Activated naive CD8-positive, alpha-beta T cell treated with anti-CD3 and anti-CD28 coated beads, Interleukin-2, amount 50 U/mL, for 16 hours (primary cell): Measurements from ENCODE around the gene ARHGEF19.
"Not testable (repeated sequence)": the region's sequence is repeated elsewhere in the genome, so short reads cannot be mapped to it uniquely, and the experiment has no call there.

ENCODE experiments used
- DNase-seq: peaks from one replicate; pipeline ENCODE4 v3.0.0-alpha.2; 2020; ENCODE audit warnings: low read depth, low spot score

Gene ARHGEF19

DNA sequence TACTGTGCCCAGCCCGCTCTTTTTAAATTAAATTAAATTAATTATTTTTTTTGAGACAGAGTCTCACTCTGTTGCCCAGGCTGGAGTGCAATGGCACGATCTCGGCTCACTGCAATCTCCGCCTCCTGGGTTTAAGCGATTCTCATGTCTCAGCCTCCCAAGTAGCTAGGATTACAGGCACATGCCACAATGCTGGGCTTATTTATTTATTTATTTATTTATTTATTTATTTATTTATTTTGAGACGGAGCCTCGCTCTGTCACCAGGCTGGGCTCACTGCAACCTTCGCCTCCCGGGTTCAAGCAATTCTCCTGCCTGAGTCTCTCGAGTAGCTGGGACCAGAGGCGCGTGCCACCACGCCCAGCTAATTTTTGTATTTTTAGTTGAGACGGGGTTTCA is 10.3 kb upstream of the ARHGEF19 start:
- not testable (repeated sequence) for DNase-seq

DNA sequence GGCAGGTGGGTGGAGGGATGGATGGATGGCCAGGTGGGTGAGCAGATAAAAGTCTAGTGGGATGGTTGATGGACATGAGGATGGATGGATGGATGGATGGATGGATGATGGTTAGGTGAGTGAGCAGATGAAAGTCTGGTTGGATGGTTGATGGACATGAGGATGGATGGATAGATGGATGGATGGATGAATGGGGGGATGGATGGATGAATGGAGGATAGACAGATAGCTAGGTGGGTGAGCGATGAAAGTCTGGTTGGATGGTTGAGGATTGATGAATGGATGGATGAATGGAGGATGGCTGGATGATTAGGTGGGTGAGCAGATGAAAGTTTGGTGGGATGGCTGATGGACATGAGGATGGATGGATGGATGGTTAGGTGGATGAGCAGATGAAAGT is 9.0 kb upstream of the ARHGEF19 start:
- no peak for DNase-seq

DNA sequence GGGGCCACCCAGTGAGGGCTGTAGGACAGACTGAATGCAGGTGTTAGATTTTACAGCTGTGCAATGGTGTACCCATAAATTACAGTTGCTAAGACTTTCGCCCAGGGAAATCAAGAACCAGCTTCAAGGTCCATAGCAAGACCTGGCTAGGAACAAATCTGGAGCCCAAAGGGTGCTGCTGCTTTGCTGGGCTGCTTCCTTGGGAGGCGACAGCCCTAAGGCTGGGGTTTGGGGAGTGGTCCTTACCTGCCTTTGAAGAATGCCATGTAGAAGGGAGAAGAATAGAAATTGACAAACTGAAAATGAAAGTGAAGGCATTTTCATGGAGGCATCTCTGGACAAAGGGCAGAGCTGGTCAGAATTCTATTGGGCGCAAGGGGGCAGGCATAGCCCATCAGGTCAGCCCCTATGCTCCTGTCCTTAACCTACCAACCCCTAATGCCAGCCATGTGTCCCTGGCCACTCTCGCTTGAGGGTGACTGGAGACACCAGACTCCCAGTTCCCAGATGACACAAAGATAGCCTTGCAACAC is 7.6 kb upstream of the ARHGEF19 start:
- DNase-seq: no peak

DNA sequence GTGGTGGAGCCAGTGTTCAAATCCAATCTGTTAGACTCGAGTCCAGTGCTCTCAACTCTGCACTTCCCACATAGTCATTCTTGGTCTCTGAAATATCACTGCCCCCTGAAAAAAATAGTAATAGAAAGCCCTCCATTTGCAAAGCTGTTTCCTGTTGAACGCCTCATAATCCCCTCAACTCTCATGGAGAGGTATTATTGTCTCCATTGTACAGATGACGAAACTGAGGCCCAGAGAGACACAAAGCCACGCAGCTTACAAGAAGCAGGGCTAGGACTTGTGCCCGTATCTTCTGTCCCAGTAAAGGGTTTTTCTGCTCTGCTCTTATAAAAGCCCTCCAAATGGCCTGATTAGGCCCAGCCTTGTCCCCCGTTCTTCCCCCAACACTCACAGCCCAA is 6.2 kb upstream of the ARHGEF19 start:
- DNase-seq: no peak

DNA sequence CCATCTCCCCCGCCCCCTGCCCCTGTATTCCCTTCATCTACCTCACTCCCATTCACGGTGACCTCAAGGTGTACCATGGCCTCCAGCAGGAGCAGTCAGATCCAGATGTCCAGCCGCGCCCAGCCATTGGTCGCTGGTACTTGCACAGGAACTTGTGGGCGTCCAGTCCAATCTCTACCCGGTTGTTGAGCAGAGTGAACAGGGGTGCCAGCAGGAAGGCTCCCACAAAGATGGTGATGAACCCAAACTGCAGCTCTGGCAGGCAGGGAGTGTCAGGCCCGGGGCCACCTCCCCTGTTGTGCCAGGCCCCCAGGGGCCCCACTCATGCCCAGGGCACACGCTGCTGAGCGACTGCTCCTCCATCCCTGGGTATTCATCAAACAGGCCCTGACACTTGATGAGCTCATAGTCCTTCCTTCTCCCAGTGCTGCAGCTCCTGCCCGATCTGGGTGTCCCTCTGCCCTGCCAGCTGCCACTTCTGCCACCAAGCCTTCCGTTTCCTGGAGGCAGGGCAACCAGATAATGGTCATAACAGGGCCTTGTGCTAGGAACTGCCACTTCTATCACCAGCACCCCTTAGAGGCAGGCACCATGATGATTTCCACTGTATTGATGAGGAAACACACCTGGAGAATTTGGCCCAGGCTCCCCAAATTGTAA is 5.7 kb upstream of the ARHGEF19 start:
- no peak for DNase-seq

DNA sequence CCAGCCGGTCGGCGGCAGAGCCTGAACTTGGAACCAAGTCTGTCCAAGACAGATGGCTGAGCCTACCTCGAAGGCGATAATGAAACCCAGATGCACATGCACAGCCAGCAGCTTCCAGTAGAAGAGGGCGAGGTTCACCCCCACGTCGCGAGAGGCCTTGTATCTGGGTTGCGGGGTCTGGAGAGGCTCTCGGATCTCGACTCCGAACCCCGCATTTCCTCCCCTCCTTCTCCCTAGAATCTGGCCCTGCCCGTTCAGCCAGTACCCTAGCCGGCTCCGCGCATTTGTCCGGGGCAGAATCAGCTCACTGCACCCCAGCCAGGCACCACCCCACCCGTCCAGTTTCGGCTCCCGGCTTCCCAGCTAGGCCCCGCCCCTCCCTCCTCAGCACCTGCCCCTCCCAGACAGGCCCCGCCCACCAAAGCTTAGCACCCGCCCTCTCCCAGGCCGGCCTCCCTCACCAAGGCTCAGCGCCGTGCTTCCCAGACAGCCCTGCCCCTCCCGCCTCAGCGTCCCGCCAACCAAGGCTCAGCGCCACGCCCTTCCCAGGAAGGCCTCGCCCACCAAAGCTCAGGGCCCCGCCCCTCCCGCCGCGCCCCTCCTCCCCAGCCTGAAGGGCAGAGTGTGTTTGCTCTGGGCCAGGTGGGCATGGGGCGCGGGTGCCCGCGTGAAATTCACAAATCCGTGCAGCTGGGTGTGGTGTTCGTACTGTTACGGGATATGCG is 4.8 kb upstream of the ARHGEF19 start:
- peak; percentile 86 for DNase-seq

DNA sequence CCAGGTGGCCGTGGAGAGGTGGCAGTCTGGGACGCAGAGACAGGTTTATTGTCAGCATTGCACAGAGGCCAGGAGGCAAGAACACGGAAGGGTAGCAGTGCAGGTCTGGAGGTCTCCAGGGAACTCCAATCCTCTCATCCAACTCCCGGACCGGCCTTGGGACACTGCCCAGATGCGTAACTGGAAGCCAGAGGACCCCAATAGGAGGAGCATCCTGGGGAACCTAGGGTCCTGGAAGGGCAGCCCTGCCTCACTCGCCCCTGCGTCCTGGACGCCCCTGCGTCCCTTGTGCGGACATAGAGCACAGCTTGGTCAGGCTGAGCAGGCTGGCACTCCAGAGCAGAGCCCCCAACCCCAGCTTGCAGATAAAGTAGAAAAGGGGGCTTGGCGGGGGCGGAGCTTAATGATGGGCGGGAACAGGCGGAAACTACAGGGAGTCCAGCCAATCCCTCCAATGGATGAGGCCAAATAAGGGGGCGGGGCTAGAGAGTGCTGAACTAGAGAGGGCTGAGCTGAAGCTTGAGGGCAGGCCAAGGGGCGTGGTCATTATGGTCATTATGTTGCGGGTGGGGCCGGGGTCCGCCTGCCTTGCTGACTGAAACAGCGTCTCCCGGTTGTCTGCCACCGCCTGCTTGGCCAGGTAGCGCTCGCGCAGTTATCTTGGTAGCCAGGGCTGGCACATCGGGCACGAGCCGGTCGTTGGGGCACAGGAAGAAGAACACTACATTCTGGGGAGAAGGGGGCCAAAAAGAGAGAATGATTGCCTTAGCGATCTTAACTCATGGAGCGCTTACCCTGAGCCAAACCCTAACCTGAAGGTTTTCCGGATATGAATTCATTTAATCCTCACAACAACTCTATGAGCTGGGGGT is 3.7 kb upstream of the ARHGEF19 start:
- no peak for DNase-seq

DNA sequence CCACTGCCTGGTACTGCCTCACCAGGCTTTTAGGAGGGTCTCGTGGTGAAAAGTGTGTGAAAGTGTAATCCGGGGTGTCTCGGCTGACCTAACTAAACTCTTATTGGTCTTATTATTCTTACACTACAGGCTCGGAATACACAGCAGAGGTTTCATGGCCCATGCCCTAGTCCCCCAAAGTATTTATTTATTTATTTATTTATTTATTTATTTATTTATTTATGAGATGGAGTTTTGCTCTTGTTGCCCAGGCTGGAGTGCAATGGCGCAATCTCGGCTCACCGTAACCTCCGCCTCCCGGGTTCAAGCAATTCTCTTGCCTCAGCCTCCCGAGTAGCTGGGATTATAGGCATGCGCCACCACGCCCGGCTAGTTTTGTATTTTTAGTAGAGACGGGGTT is 2.8 kb upstream of the ARHGEF19 start:
- DNase-seq: not testable (repeated sequence)

DNA sequence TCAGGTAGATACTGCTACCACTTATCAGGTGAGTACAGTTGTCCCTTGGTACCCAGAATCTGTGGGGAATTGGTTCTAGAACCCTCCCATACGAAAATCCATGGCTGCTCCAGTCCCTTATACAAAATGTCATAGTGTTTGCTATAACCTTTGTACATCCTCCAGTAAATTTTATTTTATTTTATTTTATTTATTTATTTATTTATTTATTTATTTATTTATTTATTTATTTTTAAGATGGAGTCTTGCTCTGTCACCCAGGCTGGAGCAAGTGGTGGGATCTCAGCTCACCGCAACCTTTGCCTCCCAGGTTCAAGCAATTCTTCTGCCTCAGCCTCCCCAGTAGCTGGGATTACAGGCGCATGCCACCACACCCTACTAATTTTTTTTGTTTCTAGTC is 1.1 kb upstream of the ARHGEF19 start:
- DNase-seq: not testable (repeated sequence)

DNA sequence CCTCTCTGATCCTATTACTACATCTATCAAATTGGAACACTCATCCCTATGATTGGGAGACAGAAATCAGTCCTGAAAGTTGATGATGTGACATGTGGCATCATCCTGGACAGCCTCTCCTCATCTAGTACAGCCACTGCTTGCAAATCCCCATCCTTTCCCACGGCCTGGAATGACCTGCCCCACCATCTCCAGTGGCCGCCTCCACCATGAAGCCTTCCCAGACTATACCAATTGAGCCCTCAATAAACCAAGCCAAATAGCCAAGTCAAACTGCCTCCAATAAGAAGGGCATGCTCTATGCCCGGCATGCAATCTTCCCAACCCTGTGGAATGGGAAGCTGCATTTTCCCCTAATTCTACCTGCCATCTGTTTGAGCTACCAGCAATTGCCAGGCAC is 561 bp upstream of the ARHGEF19 start:
- DNase-seq: no peak

DNA sequence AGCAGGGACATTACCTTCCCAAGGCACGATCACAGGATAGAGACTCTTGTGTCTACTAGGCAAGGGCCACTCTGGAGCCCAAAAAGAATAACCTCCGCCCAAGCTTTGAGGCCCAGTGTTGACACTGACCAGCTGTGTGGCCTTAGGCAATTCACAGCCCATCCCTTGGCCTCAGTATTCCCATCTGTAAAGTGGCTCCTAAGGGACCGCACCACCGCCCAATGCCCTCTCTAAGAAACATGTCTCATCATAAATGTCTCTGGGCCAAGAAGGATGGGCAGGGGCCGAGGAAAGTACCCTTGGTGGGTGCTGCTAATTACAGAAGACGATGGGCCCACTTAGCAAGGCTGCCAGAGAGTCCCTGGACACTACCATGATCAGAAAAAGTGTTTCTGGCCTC is 628 bp downstream of the ARHGEF19 start:
- DNase-seq: no peak

DNA sequence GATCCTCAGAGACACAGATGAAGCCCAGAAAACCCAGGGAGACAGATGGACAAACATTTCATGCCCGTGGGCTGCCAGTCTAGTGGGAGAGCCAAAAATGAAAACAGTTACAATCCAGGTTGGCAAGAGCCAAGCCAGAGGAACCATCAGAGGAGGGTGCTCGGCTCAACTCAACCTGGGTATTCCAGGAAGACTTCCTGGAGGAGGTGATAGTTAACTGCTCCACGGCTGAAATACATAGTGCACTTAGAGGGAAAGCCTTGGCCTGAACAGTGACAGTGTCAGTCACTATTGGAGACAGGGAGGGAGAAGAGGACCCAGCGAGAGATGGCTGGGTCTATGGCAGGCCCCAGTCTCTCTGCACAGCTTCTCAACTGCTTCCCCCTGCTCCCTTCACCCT is 1.9 kb downstream of the ARHGEF19 start:
- no peak for DNase-seq

DNA sequence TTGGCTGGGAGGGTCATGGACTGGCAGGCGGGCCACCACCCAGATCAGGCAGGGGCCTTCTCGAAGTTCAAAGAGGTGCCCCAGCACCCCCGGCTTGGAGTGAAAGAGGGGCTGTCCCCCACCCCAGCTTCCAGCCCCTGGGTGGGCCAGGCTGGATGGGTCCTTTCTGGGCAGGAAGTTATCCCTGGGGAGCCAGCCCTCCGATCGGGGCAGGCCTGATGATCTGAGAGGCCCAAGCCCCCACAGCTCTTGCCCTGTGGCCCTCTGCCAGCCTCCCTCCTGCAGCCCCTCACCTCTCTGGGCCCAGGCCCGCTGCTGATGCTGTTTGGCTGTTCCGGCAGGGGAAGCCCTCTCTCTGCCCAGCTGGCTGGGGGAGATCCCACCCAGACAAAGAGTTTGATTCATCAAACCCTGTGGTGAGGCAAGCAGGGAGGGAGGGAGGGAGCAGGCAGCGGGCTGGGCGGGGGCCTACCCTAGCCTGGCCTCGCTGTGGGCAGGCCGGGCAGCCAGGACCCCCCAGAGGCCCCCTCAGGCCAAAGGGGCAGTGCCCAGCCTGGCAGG is 2.5 kb downstream of the ARHGEF19 start:
- no peak for DNase-seq

DNA sequence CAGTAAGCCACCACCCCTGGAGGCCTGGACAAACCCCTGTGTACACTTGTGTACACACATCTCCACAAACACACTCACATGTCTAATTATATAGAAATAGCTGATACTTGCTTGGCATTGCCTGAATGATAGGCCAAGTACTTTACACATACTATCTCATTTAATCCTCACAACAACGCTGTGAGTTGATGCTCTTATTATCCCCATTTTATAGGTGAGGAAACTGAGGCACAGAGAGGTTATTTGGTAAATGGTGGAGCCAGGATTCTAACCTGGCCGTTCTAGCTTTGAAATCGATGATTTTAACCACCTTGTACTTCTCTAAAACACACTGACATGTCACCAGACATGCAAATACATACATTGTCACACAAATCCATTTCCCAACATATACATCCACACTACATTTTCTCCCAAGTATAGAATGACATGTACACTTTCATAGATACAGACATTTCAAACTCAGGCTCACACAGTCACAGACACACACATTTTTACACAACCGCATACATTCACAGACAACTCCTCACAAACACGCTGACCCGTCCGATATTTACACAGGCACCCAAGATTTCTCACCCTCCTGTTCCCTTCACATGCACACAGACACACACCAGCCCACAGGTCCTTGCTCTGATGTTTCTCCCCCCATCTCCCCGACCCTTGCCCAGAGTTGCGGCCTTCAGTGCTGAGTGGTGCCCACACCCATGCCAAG is 3.2 kb downstream of the ARHGEF19 start:
- no peak for DNase-seq

DNA sequence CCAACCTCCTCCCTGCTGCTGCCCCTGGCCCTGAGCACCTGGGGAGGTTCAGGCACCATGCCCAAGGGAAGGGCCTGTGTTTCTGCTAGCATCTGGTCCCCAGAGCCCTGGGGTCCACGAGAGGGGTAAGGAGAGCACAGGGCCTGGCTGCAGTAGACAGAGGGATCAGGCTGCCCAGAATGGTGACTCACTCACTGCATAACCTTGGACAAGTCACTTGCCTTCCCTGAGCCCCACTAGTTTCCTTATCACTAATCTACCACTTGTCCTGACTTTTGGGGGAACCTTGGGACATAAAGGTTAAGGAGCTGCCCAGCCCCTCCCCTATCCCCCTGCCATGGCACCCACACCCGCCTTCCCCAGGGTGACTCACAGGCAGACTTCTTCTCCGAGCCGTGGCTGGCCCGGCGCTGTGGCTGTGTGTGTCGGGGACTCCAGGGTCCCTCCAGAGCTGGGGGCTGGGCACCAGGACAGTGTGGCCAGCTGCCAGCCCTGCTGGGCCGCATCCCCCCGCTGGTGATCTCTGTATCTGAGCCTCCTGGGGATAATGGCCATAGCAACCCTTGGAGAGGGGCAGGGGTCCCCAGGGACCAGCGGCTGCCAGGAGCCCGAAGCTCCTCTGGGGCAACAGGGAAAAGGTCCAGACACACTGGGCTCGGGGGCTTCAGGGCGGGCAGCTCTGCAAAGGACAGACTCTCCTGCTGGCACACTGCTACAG is 4.0 kb downstream of the ARHGEF19 start:
- DNase-seq: no peak

DNA sequence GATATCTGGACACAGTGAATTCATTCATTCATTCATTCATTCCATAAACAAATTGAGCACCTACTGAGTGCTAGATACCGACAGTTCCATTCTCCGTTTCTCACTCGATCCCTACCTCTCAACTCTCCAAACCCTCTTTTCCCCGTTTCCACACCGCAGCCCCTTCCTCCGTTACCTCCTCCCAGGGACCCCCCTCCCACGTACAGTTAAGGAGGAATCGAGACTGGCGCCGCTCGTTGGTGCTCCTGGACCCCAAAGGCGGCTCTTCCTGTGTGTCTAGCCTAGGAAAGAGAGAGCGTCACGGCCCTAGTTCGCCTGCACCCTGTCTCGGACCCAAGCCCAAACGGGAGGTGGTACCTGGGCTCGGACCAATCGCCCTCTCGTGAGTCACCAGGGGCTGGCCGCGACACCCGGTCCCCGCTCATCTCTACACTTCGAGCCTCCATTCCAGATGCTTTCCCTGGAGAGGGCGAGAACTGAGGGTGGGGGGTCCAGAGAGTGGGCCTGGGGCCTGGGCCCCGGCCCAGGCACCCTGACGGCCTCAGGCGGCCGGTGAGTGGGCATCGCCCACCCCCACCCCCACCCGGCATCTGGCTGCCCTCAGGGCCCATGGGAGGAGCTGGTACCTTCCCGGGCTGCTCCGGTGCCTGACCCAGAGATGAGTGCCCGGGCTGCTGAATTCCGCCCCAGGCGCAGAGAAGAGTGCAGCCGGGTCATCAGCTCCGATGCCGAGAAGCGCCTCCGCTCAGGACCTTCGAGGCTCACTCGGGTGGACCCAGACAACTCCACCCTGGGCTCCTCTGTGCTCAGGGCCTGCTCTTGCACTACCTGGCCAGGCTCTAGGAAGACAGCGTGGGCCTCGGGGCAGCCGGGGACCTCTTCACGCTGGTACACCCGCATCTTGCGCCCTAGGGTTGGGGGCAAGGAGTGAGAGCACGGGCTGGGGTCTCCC is 4.9 kb downstream of the ARHGEF19 start:
- no peak for DNase-seq

DNA sequence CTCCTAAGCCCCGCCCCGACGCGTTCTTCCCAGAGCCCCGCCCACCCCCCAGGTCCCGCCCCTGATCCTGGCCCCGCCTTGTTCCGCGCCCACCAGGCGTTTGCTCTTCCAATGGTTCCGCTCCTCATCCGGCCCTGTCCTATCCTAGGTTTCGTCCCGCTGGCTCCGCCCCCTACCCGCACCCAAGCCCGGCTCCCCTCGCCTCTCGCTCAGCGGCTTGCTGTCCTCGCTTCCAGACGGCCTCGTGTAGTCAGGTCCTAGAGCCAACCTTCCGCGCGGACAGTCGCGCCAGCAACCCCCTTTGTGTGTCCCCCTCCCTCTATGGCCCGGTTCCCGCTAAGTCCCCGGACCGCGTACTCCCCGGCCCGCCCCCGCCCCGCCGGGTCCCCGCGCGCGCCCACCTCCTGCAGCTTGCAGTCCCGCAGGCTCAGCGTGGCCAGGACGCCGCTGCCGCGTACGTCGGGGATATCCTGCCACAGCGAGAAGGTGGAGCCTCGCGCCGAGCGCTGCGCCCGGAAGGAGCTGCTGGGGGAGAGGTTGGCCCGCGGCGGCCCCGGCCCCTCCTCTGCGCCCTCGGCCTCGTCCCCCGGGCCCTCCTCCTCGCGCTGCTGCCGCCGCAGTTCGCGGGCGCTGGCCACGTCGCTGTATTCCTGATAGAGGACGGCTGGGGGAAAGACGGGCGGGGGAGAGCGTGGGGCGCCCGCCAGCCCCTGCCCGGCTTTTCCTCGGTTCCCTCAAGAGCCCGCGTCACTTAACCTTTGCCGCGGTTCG is 5.7 kb downstream of the ARHGEF19 start:
- peak; percentile 87 for DNase-seq

DNA sequence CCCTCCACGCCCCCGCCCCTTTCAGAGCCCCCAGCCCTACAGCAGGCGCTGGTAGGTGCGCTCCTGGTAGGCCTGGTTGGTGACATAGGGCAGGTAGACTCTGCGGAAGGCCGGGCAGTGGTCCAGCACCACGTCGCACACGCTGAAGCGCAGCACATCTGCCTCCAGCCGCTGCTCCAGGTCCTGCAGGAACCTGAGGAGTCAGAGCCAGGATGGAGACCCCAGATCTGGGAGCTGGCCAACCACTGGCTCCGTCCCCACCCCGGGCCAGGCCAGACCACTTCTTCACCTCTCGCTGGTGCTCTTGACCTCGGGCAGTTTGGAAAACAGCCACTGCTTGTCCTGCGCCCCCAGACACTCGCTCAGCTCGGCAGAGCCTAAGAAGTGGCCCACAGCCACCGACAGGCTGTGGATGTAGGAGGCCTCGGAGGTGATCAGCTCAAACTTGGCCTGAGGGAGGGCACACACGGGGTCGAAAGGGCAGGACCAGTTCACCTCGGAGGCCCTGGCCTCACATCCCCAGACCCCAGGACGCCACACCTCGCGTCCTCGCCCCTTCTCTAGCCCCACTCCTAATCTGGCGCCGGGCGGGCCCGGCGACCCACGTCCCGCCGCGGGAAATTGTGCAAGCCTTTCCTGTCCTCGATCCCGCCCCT is 6.4 kb downstream of the ARHGEF19 start:
- DNase-seq: no peak
